NCI-H187 treated with DMSO at 0.1 percent for 48 hours (cell line): ENCODE results near the gene SLC25A43.
"Not testable (repeated sequence)": the region's sequence is repeated elsewhere in the genome, so short reads cannot be mapped to it uniquely, and the experiment has no call there.

Source experiments
- DNase-seq: peaks from one replicate; lab custom pipeline; 2025; lab: John Stamatoyannopoulos, UW

SLC25A43 gene

GRCh38 chrX:119407681-119408080, 8.5 kb downstream of the SLC25A43 start:
- DNase-seq: no peak

DNA sequence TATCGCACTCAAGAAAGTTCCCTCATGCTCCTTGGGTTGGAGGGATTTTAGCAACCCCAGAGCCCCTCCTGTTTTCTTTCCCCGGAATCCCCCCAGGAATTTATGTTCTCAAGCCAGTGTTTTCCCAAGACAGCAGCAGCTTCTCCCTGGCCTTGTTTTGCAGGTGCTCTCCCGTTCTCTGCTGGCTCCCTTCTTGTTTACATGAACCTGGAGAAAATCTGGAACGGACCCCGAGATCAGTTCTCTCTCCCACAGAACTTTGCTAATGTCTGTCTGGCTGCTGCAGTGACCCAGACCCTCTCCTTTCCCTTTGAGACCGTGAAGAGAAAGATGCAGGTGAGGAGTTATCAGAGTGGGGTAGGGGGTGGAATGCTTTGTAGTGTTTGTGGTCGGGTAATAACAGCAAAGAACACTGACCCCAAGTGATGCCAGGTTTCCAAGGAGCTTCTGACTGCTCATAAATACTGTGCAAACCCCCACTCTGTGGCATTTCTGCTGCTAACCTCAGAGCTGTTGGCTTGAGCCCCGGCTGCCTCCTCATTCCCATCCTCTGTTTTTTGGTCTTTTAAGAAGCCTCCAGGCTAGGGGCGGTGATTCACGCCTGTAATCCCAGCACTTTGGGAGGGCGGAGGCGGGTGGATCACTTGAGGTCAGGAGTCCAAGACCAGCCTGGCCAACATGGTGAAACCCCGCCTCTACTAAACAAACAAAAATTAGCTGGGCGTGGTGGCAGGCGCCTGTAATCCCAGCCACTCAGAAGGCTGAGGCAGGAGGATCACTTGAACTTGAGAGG, 11.1 kb downstream of the SLC25A43 start:
- no peak for DNase-seq

GRCh38 chrX:119410854-119411253, 11.7 kb downstream of the SLC25A43 start:
- no peak for DNase-seq

DNA sequence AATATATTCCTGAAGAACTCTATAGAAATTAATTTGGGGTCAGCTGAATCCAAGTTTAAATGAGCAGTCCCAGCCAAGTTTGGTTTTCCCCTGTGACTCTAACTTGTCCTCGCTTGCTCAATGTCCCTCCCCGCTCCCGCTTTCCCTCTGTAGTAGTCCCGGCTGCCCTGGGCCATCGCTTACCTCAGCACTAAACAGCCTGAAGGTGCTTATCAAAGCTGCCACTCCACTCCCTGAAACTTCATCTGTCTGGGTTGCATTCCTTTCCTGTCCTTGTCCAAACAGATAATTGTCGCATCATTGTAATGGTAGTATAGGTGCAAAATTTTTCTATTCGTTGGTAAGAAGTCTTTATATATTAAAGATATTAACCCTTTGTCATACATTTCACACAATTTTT, 12.8 kb downstream of the SLC25A43 start:
- DNase-seq: no peak

GRCh38 chrX:119417376-119417775, 18.2 kb downstream of the SLC25A43 start:
- no peak for DNase-seq

DNA sequence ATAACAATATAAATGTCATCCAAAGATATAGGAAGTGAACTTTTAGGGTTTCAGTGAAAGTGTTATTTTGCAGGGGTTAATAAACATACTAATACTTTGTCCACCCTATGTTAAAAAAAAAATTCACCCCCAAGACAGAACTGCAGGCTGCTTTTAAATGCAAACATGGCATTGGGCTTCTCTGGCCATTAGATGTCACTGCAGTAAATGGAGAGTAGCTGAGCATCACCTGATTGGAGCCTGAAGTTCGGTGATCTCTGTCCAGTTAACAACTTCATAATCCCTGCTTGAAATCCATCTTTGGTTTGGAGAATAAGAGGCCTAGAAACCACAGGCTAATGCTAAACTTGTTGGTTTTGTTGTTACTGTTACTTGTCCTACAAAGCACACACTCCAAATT, 18.7 kb downstream of the SLC25A43 start:
- no peak for DNase-seq

DNA sequence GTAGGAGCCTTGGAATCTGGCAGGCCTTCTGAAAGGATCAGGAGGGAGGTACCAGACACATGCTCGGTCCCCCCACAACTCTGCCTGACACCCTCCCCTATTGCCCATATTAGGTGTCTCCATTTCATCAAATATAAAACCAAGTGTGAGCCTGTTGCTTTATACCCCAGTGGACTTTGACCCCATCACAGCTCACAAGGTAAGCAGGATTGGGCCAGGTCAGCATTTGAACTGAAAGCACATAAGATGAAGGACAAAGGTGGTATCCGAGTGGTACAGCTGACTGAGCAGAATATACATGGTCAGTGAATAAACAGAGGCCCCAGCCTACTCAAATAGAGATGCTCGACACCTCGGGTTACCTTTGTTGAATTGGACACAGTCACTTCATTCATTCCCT, 20.0 kb downstream of the SLC25A43 start:
- no peak for DNase-seq

DNA sequence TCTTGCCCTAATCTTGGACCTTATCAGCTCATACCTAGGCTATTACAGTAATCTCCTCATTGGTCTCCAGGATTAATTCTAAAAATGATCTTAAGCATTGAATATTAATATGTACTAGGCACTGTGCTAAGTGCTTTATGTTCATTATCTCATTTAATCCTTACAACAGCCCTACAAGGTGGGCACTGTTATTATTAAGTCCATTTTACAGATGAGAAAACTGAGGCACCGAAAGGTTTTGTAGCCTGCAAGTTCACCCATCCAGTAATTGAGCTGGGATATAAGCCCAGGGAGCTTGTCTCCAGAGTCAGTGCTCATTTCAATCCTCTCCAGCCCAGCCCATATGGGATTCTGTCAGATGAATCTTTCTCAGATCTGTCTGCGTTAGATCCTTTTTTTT, 20.8 kb downstream of the SLC25A43 start:
- no peak for DNase-seq

- DNase-seq: no peak
These were observed 22.0 kb downstream of the SLC25A43 start for GRCh38 chrX:119421016-119421705.

DNA sequence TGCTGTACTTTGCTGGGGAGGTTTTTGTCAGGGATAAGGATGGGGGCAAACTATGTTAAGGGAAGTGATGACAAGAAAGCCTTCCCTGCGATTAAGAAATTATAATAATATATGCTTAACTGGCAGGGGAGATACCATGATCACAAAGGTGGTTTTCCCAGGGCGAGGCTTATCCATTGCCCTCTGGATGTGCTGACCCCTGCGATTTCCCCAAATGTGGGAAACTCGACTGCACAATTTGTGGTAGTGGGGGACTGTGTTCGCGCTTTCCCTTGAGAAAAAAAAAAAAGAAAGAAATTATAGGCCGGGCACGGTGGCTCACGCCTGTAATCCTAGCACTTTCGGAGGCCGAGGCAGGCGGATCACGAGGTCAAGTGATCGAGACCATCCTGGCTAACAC, 24.5 kb downstream of the SLC25A43 start:
- no peak for DNase-seq

- DNase-seq: no peak
These were observed 25.9 kb downstream of the SLC25A43 start for GRCh38 chrX:119424999-119425398.

DNA sequence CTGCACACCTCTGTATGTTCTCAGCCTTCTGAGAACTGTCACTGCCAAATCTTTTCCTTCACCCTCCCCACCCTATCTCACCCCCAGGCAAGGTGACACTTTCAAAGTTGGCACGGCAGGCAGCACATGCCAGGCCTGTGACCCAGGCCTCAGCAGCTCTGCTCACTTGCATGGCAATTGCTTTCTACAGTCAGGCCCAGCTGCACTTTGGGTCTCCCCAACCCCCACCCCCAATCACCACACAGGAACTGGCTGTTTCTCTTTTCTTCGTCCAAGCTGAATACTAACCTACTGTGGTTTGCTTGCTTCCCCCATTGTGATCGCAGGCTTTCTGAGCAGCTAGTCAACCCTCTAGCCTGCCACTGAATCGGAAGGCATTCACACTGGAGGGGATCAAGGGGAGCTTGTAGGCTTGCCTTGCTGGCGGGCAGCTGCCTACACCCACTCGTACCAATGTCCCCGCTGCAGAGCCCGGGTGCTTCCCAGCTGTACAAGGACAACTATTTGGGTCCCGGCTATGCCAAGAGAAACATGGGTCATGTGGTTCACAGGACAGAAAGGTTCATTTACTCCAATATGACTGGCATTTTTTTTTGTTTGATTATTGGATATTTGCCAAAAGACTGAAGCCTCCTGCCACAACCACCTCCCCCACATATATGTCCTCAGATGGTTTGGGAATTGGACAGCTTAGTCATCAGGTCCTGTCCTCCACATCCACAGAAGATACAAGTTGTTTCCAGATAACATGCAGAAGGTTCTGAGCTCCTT, 28.1 kb downstream of the SLC25A43 start:
- no peak for DNase-seq

- DNase-seq: no peak
These were observed 28.7 kb downstream of the SLC25A43 start for GRCh38 chrX:119427795-119428185.

DNA sequence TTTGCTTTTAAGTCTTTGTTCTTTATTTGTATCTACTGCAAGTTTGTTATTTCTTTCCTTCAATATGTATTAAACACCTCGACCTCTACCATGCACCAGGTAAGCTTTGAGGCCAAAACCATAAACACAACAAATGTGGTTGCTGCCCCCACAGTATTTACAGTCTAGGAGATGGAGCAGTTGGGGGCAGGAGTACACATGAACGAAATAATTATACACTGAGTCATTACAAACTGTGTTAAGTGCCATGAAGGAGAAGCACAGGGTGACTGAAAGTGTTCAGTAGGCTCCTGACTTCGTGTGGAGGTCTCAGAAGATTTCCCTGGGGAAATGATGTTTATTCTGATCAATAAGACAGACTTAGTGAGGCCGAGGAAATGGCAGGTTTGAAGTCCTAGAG, 30.3 kb downstream of the SLC25A43 start:
- DNase-seq: no peak

DNA sequence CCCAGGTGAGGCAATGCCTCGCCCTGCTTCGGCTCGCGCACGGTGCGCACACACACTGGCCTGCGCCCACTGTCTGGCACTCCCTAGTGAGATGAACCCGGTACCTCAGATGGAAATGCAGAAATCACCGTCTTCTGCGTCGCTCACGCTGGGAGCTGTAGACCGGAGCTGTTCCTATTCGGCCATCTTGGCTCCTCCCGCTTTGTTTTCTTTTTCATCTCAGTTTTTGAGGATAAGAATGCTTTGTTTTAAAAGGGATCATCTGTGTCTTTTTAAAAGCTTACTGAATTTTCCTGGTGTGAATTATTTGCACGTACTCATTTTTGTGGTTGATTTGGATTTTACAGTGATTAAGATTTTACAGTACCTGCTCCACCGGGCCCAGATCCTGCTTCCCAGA, 42.2 kb downstream of the SLC25A43 start:
- not testable (repeated sequence) for DNase-seq

DNA sequence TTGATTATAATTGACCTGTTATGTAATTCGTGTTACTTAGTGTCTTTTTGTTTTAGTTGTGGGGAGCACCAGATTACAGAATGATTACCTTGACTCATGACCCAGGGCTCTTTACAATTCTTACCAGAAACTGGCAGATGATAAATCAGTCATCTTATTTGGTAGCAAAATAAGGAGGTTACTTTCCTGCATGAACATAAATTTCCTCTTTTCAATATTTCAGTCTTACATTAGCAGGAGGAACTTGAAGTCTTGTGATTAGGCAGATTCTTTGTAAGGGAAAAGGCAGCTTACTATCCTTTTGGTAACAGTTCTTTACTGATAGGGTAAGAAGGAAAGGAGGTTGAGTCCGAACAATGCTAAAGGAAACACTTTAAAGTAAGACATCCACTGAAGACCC, 43.1 kb downstream of the SLC25A43 start:
- DNase-seq: no peak

DNA sequence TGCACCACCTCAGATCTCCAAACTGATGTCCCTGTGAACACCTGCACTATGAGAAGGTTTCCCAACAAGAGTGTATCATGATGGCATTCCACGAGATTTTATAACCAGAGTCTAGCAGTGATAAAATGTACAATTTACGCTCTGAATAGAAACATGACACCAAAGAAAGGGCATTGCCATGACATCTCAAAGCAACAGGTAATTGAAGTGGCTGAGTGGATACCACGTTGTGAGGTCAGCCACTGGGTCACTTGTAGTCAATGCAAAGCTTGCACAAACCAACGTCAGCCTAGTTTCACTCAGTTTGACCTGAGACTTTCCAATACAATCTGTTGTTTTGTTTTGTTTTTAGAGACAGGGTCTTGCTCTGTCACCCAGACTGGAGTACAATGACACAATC, 54.1 kb downstream of the SLC25A43 start:
- no peak for DNase-seq

DNA sequence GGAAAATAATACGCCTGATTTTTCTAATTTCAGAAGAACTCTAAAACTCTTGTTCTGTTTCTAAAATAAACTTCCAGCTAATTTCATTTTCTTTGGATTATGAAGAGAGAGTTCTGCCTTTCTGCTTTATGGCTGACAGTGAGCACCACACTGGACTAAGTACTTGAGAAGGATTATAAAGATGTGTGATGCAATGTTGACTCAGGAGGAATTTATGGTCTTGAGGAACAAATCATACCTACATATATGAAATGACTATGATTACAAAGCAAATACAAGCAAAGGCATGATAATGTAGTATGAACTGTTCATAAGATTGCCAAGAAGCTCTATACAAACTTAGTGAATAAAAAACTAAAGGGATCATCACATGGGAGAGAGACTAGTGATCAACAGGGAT, 56.1 kb downstream of the SLC25A43 start:
- no peak for DNase-seq

DNA sequence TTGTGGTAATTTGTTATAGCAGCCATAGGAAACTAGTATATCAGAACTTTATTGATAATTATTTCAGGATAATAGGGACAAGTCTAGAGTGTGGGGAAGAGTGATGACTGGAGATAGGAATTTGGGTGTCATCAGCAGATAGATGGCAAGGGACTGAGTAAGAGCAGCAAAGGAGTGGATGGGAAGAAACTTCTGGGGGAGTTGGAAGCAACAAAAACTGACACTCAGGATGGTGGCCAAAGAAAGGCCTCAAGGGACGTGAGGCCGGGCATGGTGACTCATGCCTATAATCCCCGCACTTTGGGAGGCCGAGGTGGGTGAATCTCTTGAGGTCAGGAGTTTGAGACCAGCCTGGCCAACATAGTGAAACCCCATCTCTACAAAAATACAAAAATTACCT, 60.0 kb downstream of the SLC25A43 start:
- no peak for DNase-seq

GRCh38 chrX:119465555-119465954, 66.4 kb downstream of the SLC25A43 start:
- no peak for DNase-seq

GRCh38 chrX:119466970-119467369, 67.8 kb downstream of the SLC25A43 start:
- no peak for DNase-seq

- no peak for DNase-seq
These were observed 68.3 kb downstream of the SLC25A43 start for GRCh38 chrX:119467433-119467832.
